GM23338 (cell line): Measurements from ENCODE around the gene TAOK1.

Experiments
- CTCF ChIP-seq, 2 experiments: fragments of 200-600 bp in 1 of 2; sonication (generic) in 1 of 2; conservative IDR thresholded peaks; 2 replicates each; pipeline versions ENCODE4 v1.5.1 to v1.6.1; 2016 to 2017; ENCODE audit warnings: antibody characterized with exemption in 2 of 2, low read depth in 2 of 2, mild to moderate bottlenecking in 2 of 2, moderate library complexity in 1 of 2
- EZH2phosphoT487 ChIP-seq: fragments of 200-600 bp; sonication (generic); IDR thresholded peaks from one replicate; pipeline ENCODE4 v1.8.1; 2018; ENCODE audit warnings: antibody characterized with exemption; ENCODE audit not compliant: unreplicated experiment

- TF ChIP-seq CTCF (conservative IDR thresholded peaks at IDR 0.05; ENCODE audit: low read depth in 2 of 2) (no peak), EZH2phosphoT487 (no peak)
Observed at GRCh38 chr17:29342158-29342765, 47.9 kb upstream of the TAOK1 start.
